ENCODE data around the gene AIG1.

- no peak for TF ChIP-seq CTCF (IDR thresholded peaks at IDR 0.05; ENCODE audit: low read length)
- no peak for TF ChIP-seq EZH2phosphoT487 (IDR thresholded peaks at IDR 0.05; ENCODE audit: low read length)
- TF ChIP-seq EZH2 (optimal IDR thresholded peaks at IDR 0.05; ENCODE audit: low read depth, low read length), result no peak
Measured at GRCh38 chr6:143185288-143185687, 124.6 kb downstream of the AIG1 start.

All from MM.1S (cell line).